Measurements from ENCODE around the gene ALK. TPM values are rescaled to one million over a fixed set of nuclear protein-coding genes. Genes with fewer than 3 reads are reported as not detected.

Gene ALK
- total RNA-seq, 1 experiment from 2014 or later: not detected

- Histone ChIP-seq H3K79me2 (ENCODE audit: insufficient read depth, low read length) (no peaks in the 10 kb centered on the region), H3K23me2 (ENCODE audit: insufficient read length, low read depth, low read length, poor library complexity, severe bottlenecking) (no peaks in the 10 kb centered on the region), H4K8ac (replicated peaks; ENCODE audit: insufficient read length, low read depth, low read length) (no peak overlapping the region), H3K18ac (ENCODE audit: insufficient read length, low read depth, low read length) (no peak overlapping the region), H4K5ac (ENCODE audit: insufficient read length, low read depth, low read length) (no peak overlapping the region), H3K9ac (ENCODE audit: extremely low read depth, insufficient read length, low read length) (no peak overlapping the region), H3K23ac (ENCODE audit: insufficient read length, low read depth, low read length) (no peak overlapping the region), H2AK5ac (ENCODE audit: insufficient read length, low read length) (no peak overlapping the region), H3T11ph (ENCODE audit: low read length) (no peak overlapping the region), H3K14ac (ENCODE audit: insufficient read depth, low read length) (no peak overlapping the region; the same call in 1 of the 2 replicates), H4K91ac (ENCODE audit: insufficient read length, low read depth, low read length) (no peak overlapping the region), H2BK20ac (ENCODE audit: low read depth, low read length, poor library complexity, severe bottlenecking) (no peak overlapping the region), H3K56ac (ENCODE audit: insufficient read length, low read depth, low read length) (no peak overlapping the region), H3K4me1 (ENCODE audit: insufficient read depth, low read length) (no peaks in the 10 kb centered on the region), H2BK12ac (ENCODE audit: insufficient read length, low read depth, low read length) (no peak overlapping the region), H3K27ac (ENCODE audit: insufficient read length, low read depth, low read length) (no peak overlapping the region), H3K4me2 (ENCODE audit: insufficient read depth, insufficient read length, low read length) (no peak overlapping the region), H3K4ac (ENCODE audit: low read depth, low read length) (no peak overlapping the region), H4K20me1 (ENCODE audit: control insufficient read depth, insufficient read depth, insufficient read length) (no peaks in the 10 kb centered on the region), H3K79me1 (ENCODE audit: insufficient read depth, low read depth, low read length, poor library complexity, severe bottlenecking) (no peaks in the 10 kb centered on the region), H2BK5ac (ENCODE audit: insufficient read length, low read length) (no peak overlapping the region), H2BK120ac (ENCODE audit: low read depth, low read length, poor library complexity, severe bottlenecking) (no peak overlapping the region), H2BK15ac (ENCODE audit: low read depth, low read length) (no peak overlapping the region), H2AFZ (ENCODE audit: low read length) (no peak overlapping the region), H3K9me3 (ENCODE audit: control insufficient read depth, low read depth, low read length) (no peaks in the 10 kb centered on the region), H3K27me3 (ENCODE audit: insufficient read depth, low read length) (no peaks in the 10 kb centered on the region)
- H3K36me3 Mint-ChIP-seq (ENCODE audit: insufficient read depth in 1 of 3, low read depth in 3 of 3): no peaks in the 10 kb centered on the region
- TF ChIP-seq CTCF (conservative IDR thresholded peaks at IDR 0.05): no peak
- DNase-seq: no peak
- H3K4me1 Mint-ChIP-seq: peaks cover 0 to under 1% of the 10 kb centered on the region in 2 experiments; a peak in 3 of 4 replicates
- H3K27ac Mint-ChIP-seq: no peak overlapping the region
- H3K4me3 Mint-ChIP-seq: no peak overlapping the region
- no peaks in the 10 kb centered on the region; a peak in 1 of 5 replicates for H3K9me3 Mint-ChIP-seq
- WGBS (ENCODE audit: extremely low coverage, insufficient read length, low lambda C conversion rate): no CpG with 5 or more reads among the region's 4 CpGs
- peaks cover 1% of the 10 kb centered on the region; the same call in 1 of the 2 replicates for H3K27me3 Mint-ChIP-seq (ENCODE audit: low read depth)
Measured at GRCh38 chr2:29531626-29532025, 389.8 kb downstream of the ALK start.
